GM23248 (cell line): Measurements from ENCODE around the gene WDR62. TPM values are rescaled to one million over a fixed set of nuclear protein-coding genes. Genes with fewer than 3 reads are reported as not detected.

ENCODE experiments used
- DNase-seq: peaks from one replicate; pipeline ENCODE4 v3.0.0-alpha.2; 2015
- H2AFZ ChIP-seq: fragments of 200-600 bp; sonication (generic); 2 replicates; pipeline ENCODE4 v1.6.1; 2016; ENCODE audit warnings: antibody characterized with exemption
- H3F3A ChIP-seq: fragments of 200-600 bp; sonication (generic); 2 replicates; pipeline ENCODE4 v1.6.1; 2016; ENCODE audit warnings: mild to moderate bottlenecking, antibody characterized with exemption, mixed run types; ENCODE audit not compliant: insufficient read depth
- H3K27ac ChIP-seq: fragments of 200-600 bp; sonication (generic); 2 replicates; pipeline ENCODE4 v1.5.1; 2016; ENCODE audit warnings: mild to moderate bottlenecking
- H3K27me3 ChIP-seq: fragments of 200-600 bp; sonication (generic); replicated peaks from 2 replicates; pipeline ENCODE4 v1.6.1; 2016; ENCODE audit warnings: mild to moderate bottlenecking; ENCODE audit not compliant: insufficient read depth
- H3K36me3 ChIP-seq: fragments of 200-600 bp; sonication (generic); 2 replicates; pipeline ENCODE4 v1.6.1; 2016; ENCODE audit warnings: low read depth, mild to moderate bottlenecking
- H3K4me1 ChIP-seq: fragments of 200-600 bp; sonication (generic); 2 replicates; pipeline ENCODE4 v1.6.1; 2016; ENCODE audit warnings: mild to moderate bottlenecking; ENCODE audit not compliant: insufficient read depth
- H3K4me2 ChIP-seq: fragments of 200-600 bp; sonication (generic); one replicate; pipeline ENCODE4 v1.6.1; 2016; ENCODE audit warnings: mild to moderate bottlenecking; ENCODE audit not compliant: unreplicated experiment
- H3K4me3 ChIP-seq: fragments of 200-600 bp; sonication (generic); 2 replicates; pipeline ENCODE4 v1.5.1; 2016; ENCODE audit warnings: mild to moderate bottlenecking
- H3K79me2 ChIP-seq: fragments of 200-600 bp; sonication (generic); 2 replicates; pipeline ENCODE4 v1.6.1; 2016; ENCODE audit warnings: mild to moderate bottlenecking; ENCODE audit not compliant: insufficient read depth
- H3K9ac ChIP-seq: fragments of 200-600 bp; sonication (generic); 2 replicates; pipeline ENCODE4 v1.6.1; 2016; ENCODE audit warnings: mild to moderate bottlenecking
- H3K9me2 ChIP-seq: fragments of 200-600 bp; sonication (generic); 2 replicates; pipeline ENCODE4 v1.6.1; 2016; ENCODE audit warnings: mixed run types, mild to moderate bottlenecking, moderate library complexity; ENCODE audit not compliant: insufficient read depth
- H3K9me3 ChIP-seq: fragments of 200-600 bp; sonication (generic); one replicate; pipeline ENCODE4 v1.6.1; 2017; ENCODE audit warnings: low read depth
- H4K20me1 ChIP-seq: fragments of 200-600 bp; sonication (generic); 2 replicates; pipeline ENCODE4 v1.6.0; 2016; ENCODE audit not compliant: insufficient read depth
- EZH2 ChIP-seq: fragments of 200-600 bp; sonication (generic); IDR thresholded peaks from 2 replicates; pipeline ENCODE4 v1.6.1; 2018; ENCODE audit warnings: antibody characterized with exemption, mild to moderate bottlenecking; ENCODE audit not compliant: insufficient read depth, poor library complexity, severe bottlenecking
- EZH2phosphoT487 ChIP-seq: fragments of 200-600 bp; sonication (generic); IDR thresholded peaks from 2 replicates; pipeline ENCODE4 v1.6.1; 2018; ENCODE audit warnings: antibody characterized with exemption, moderate library complexity, mild to moderate bottlenecking, low read depth; ENCODE audit not compliant: insufficient read depth
- WGBS, 2 experiments: methylation state at CpG; one replicate each; pipeline ENCODE4 v1.1.6; 2015 to 2017; ENCODE audit warnings: low lambda C conversion rate in 2 of 2, low coverage in 1 of 2; ENCODE audit errors: missing lambda C conversion rate in 2 of 2; 5-methylcytosine and 5-hydroxymethylcytosine counted together
- in situ Hi-C: fragments of 300-500 bp; cut with MboI; formaldehyde crosslinking; loops from 2 replicates; pipeline ENCODE4 v1.15.0; 2020
- polyA plus RNA-seq: library from polyadenylated mRNA; unstranded; fragments of >200 nt; fragmentation: Nextera tagmentation; extraction: Ambion mirVana; gene quantifications from 2 replicates; pipeline ENCODE4 v1.2.1, GENCODE V29; 2016
- total RNA-seq: library from RNA; depleted of rRNA; stranded (reverse); fragments of >200 nt; shearing (Covaris generic); gene quantifications from 2 replicates; pipeline ENCODE4 v1.2.3, GENCODE V29; 2014

WDR62 gene
- total and polyA plus RNA-seq, 2 experiments from 2014 or later, result 2.7 to 2.8 TPM

DNA sequence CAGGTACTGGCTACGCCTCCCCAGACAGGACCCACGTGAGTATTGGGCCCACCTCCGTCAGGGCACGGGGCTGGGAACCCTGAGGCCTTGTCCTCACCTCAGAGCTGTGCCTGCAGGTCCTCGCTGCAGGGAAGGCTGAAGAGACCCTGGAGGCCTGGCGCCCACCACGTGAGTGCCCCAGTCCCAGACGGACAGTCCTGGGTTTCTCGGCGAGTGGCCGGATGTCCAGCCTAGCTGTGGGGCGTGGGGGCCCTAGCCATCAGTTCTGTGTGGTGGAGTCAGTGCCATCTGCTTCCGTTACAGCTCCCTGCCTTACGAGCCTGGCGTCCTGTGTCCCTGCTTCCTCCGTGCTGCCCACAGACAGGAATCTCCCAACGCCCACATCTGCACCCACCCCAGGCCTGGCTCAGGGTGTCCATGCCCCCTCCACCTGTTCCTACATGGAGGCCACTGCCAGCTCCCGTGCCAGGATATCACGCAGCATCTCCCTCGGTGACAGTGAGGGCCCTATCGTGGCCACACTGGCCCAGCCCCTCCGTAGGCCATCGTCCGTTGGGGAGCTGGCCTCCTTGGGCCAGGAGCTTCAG, 48.4 kb downstream of the WDR62 start:
- no peak for DNase-seq
- H3K4me2 ChIP-seq, result no peak overlapping the region
- no peak overlapping the region for H2AFZ ChIP-seq
- no peak overlapping the region for H3K27ac ChIP-seq
- H3K4me1 ChIP-seq, result no peaks in the 10 kb centered on the region
- no peak for TF ChIP-seq EZH2
- TF ChIP-seq EZH2phosphoT487, result no peak
- no peaks in the 10 kb centered on the region for H3K27me3 ChIP-seq
- in situ Hi-C loops, result no loop called here
- H3K9me3 ChIP-seq, result no peaks in the 10 kb centered on the region
- no peak overlapping the region for H3K4me3 ChIP-seq
- no peaks in the 10 kb centered on the region for H3K9me2 ChIP-seq
- 92 to 93% methylated on average over 23 to 24 of the region's 24 CpGs for WGBS, 2 experiments
- H3K9ac ChIP-seq, result no peak overlapping the region
- H3K79me2 ChIP-seq, result no peaks in the 10 kb centered on the region
- no peaks in the 10 kb centered on the region for H3F3A ChIP-seq
- H3K36me3 ChIP-seq, result no peaks in the 10 kb centered on the region
- no peaks in the 10 kb centered on the region for H4K20me1 ChIP-seq

DNA sequence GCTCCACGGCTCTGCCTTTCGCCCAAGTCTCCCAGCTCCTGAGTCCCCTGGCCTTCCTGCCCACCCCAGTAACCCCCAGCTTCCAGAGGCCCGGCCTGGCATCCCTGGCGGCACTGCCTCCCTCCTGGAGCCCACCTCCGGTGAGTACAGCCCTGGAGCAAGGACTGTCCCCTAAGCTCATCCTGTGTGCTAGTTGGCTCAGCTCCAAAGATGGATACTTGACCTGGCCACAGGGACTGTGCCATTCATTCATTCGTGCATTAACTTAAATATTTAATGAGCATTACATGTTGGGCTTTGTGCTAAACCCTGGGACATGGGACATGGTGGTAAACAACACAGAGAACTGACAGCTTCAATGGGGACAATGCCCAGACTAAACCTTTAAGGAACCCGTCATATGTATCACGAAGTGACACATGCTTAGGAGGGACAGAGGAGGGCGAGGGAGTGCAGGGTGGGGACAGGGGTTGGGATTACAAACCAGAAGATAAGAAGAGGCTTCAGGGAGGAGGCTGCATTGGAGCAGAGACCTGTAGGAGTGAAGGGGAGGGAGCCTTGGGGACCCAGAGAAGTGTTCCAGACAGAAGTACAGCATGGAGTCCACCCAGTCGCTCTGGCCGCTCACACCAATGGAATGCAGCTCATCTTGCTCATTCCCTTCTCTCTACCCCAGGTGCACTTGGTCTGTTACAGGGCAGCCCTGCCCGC, 49.3 kb downstream of the WDR62 start:
- TF ChIP-seq EZH2 (no peak), EZH2phosphoT487 (no peak)
- Histone ChIP-seq H3K79me2 (no peaks in the 10 kb centered on the region), H3K27me3 (no peaks in the 10 kb centered on the region), H4K20me1 (no peaks in the 10 kb centered on the region), H3K4me3 (no peak overlapping the region), H3K36me3 (no peaks in the 10 kb centered on the region), H3F3A (no peaks in the 10 kb centered on the region), H3K4me1 (no peaks in the 10 kb centered on the region), H3K9me2 (no peaks in the 10 kb centered on the region), H3K4me2 (no peak overlapping the region), H3K9me3 (no peaks in the 10 kb centered on the region), H2AFZ (no peak overlapping the region), H3K27ac (no peak overlapping the region), H3K9ac (no peak overlapping the region)
- WGBS, 2 experiments, result 83 to 93% methylated on average over 12 of the region's 12 CpGs
- DNase-seq, result no peak
- in situ Hi-C loops, result no loop called here

DNA sequence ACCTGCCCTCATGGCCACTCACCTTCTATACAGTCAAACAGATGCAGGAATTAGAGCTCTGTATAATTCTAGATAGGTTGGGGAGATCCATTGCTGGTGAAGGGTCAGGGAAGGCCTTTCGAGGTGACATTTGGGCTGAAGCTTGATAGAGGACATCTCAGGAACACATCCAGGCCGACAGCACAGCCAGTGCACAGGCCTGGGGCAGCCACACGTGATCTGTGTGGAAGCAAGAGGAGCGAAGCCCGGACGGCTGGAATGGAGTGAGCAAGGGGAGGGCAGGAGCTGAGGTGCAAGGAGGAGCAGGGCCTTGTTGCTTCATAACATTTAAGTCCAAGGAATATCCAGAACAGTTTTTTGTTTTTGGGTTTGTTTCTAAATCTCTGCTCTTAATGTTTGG, 51.7 kb downstream of the WDR62 start:
- Histone ChIP-seq H3K4me3 (no peak overlapping the region), H3K9ac (no peak overlapping the region), H2AFZ (no peak overlapping the region), H4K20me1 (no peaks in the 10 kb centered on the region), H3F3A (no peaks in the 10 kb centered on the region), H3K9me3 (no peaks in the 10 kb centered on the region), H3K27ac (no peak overlapping the region), H3K79me2 (no peaks in the 10 kb centered on the region), H3K36me3 (no peaks in the 10 kb centered on the region), H3K27me3 (no peaks in the 10 kb centered on the region), H3K4me2 (no peak overlapping the region), H3K4me1 (no peaks in the 10 kb centered on the region), H3K9me2 (no peaks in the 10 kb centered on the region)
- TF ChIP-seq EZH2, result no peak
- no peak for TF ChIP-seq EZH2phosphoT487
- 98 to 99% methylated on average over 6 of the region's 6 CpGs for WGBS, 2 experiments
- in situ Hi-C loops, result no loop called here
- DNase-seq, result no peak

DNA sequence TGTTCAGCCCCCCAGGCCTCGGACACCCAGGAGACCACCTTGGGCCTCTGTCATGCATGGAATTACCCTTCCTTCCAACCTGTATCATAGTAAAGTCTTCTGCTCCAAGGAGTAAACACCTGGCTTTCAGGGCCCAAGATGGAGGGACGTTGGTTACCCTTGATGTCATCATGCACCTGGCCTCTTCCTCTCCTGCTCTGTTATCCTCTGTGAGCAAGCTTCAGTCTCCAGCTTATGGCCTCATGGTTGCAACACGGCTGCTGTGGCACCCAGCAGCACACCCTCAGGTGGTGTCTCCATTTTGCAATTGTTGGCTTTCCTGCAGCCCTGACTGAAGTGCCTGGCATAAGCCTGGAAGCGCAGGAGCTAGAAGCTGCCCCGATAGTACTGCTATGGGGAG, 52.3 kb downstream of the WDR62 start:
- Histone ChIP-seq H3K9me3 (no peaks in the 10 kb centered on the region), H2AFZ (no peak overlapping the region), H3K4me3 (no peak overlapping the region), H3K36me3 (no peaks in the 10 kb centered on the region), H4K20me1 (no peaks in the 10 kb centered on the region), H3K9me2 (no peaks in the 10 kb centered on the region), H3K27me3 (no peaks in the 10 kb centered on the region), H3K27ac (no peak overlapping the region), H3K4me2 (no peak overlapping the region), H3K79me2 (no peaks in the 10 kb centered on the region), H3F3A (no peaks in the 10 kb centered on the region), H3K4me1 (no peaks in the 10 kb centered on the region), H3K9ac (no peak overlapping the region)
- WGBS, 2 experiments, result 99% methylated on average over 5 of the region's 5 CpGs
- in situ Hi-C loops, result no loop called here
- TF ChIP-seq EZH2 (no peak), EZH2phosphoT487 (no peak)
- no peak for DNase-seq
